GM12865 (cell line): ENCODE measurements around the gene ERC1.

Experiments used
- DNase-seq: peaks from one replicate; pipeline ENCODE4 v3.0.0; 2010; ENCODE audit warnings: low read depth
- H3K4me3 ChIP-seq: 2 replicates; pipeline ENCODE4 v1.5.1; 2011; ENCODE audit warnings: mild to moderate bottlenecking, low read depth, low read length, control low read depth
- CTCF ChIP-seq: IDR thresholded peaks from 2 replicates; pipeline ENCODE4 v1.5.1; 2011; ENCODE audit warnings: low read length, control low read depth, low read depth, inconsistent platforms; ENCODE audit not compliant: insufficient read depth; ENCODE audit errors: missing control alignments

The ERC1 gene

GRCh38 chr12:1115484-1116231 lies 124.6 kb downstream of the ERC1 start:
- no peak for DNase-seq

GRCh38 chr12:1117371-1117770 lies 126.3 kb downstream of the ERC1 start:
- TF ChIP-seq CTCF, result no peak
- no peak overlapping the region for H3K4me3 ChIP-seq
- no peak for DNase-seq

More at GRCh38 chr12:1115484-1116231, 124.6 kb downstream of the ERC1 start:
- TF ChIP-seq CTCF, result no peak
- no peak overlapping the region for H3K4me3 ChIP-seq

GRCh38 chr12:1117970-1118563 lies 127.0 kb downstream of the ERC1 start:
- peak; percentile 84 for TF ChIP-seq CTCF
- H3K4me3 ChIP-seq, result no peak overlapping the region
- DNase-seq, result peak; percentile 85

GRCh38 chr12:1122786-1123185 lies 131.8 kb downstream of the ERC1 start:
- no peak for DNase-seq
- no peak for TF ChIP-seq CTCF
- H3K4me3 ChIP-seq, result no peak overlapping the region

GRCh38 chr12:1126091-1126490 lies 135.1 kb downstream of the ERC1 start:
- TF ChIP-seq CTCF, result no peak
- no peak overlapping the region for H3K4me3 ChIP-seq
- DNase-seq, result peak; percentile 25

- no peak for DNase-seq
- H3K4me3 ChIP-seq, result no peak overlapping the region
- TF ChIP-seq CTCF, result no peak
These were observed 136.0 kb downstream of the ERC1 start for GRCh38 chr12:1127021-1127420.
